Astrocyte (in vitro differentiated cells and primary cell): ENCODE measurements around the gene ZNF606. TPM values are rescaled to one million over a fixed set of nuclear protein-coding genes. Genes with fewer than 3 reads are reported as not detected.

Experiments
- DNase-seq: peaks from one replicate; pipeline ENCODE4 v3.0.0-alpha.2; 2010; ENCODE audit warnings: low read depth
- FAIRE-seq: peaks from 2 replicates; lab custom pipeline; 2011; peaks lifted over from hg19 to GRCh38; lab: Jason Lieb, UNC
- H2AFZ ChIP-seq: 2 replicates; pipeline ENCODE4 v1.6.0; 2012; ENCODE audit warnings: low read depth, low read length, inconsistent platforms
- H3K27ac ChIP-seq: 2 replicates; pipeline ENCODE4 v1.5.1; 2011; ENCODE audit warnings: low read depth, low read length, inconsistent platforms
- H3K27me3 ChIP-seq: 2 replicates; pipeline ENCODE4 v1.6.0; 2011; ENCODE audit warnings: low read length, inconsistent platforms; ENCODE audit not compliant: insufficient read depth
- H3K36me3 ChIP-seq: 2 replicates; pipeline ENCODE4 v1.5.1; 2011; ENCODE audit warnings: low read length, inconsistent platforms; ENCODE audit not compliant: insufficient read depth
- H3K4me1 ChIP-seq: 2 replicates; pipeline ENCODE4 v1.5.1; 2011; ENCODE audit warnings: low read length, inconsistent platforms; ENCODE audit not compliant: insufficient read depth
- H3K4me2 ChIP-seq: 2 replicates; pipeline ENCODE4 v1.6.0; 2012; ENCODE audit warnings: low read length, inconsistent platforms
- H3K4me3 ChIP-seq: 2 replicates; pipeline ENCODE4 v1.5.1; 2011; ENCODE audit warnings: low read depth, mild to moderate bottlenecking, low read length, inconsistent platforms; ENCODE audit not compliant: insufficient read depth
- H3K79me2 ChIP-seq: 2 replicates; pipeline ENCODE4 v1.6.0; 2012; ENCODE audit warnings: mild to moderate bottlenecking, low read length, inconsistent platforms; ENCODE audit not compliant: insufficient read depth
- H3K9ac ChIP-seq: 2 replicates; pipeline ENCODE4 v1.6.0; 2012; ENCODE audit warnings: mild to moderate bottlenecking, low read length, inconsistent platforms
- H3K9me3 ChIP-seq: 2 replicates; pipeline ENCODE4 v1.5.1; 2012; ENCODE audit warnings: low read depth, mild to moderate bottlenecking, low read length, inconsistent platforms; ENCODE audit not compliant: insufficient read depth
- H4K20me1 ChIP-seq: 2 replicates; pipeline ENCODE4 v1.6.0; 2012; ENCODE audit warnings: low read length, inconsistent platforms; ENCODE audit not compliant: insufficient read depth
- H3K27ac Mint-ChIP-seq: one replicate; pipeline ENCODE4 v1.8.0; 2021; ENCODE audit warnings: mild to moderate bottlenecking, mixed read lengths; ENCODE audit not compliant: unreplicated experiment
- H3K27me3 Mint-ChIP-seq: one replicate; pipeline ENCODE4 v1.8.0; 2021; ENCODE audit warnings: low read depth, mixed read lengths; ENCODE audit not compliant: unreplicated experiment
- H3K36me3 Mint-ChIP-seq: one replicate; pipeline ENCODE4 v1.8.0; 2021; ENCODE audit warnings: low read depth, mixed read lengths; ENCODE audit not compliant: unreplicated experiment
- H3K4me1 Mint-ChIP-seq: one replicate; pipeline ENCODE4 v1.8.0; 2021; ENCODE audit warnings: low read depth, mixed read lengths; ENCODE audit not compliant: unreplicated experiment
- H3K4me3 Mint-ChIP-seq: one replicate; pipeline ENCODE4 v1.8.0; 2021; ENCODE audit warnings: mild to moderate bottlenecking, moderate library complexity, mixed read lengths; ENCODE audit not compliant: unreplicated experiment
- H3K9me3 Mint-ChIP-seq: one replicate; pipeline ENCODE4 v1.8.0; 2021; ENCODE audit warnings: mild to moderate bottlenecking, mixed read lengths; ENCODE audit not compliant: unreplicated experiment
- CTCF ChIP-seq: IDR thresholded peaks from 2 replicates; pipeline ENCODE4 v1.5.1; 2011; ENCODE audit warnings: low read depth, mild to moderate bottlenecking, inconsistent platforms, low read length, moderate library complexity; ENCODE audit not compliant: insufficient read depth
- EZH2 ChIP-seq: IDR thresholded peaks from 2 replicates; pipeline ENCODE4 v1.6.1; 2012; ENCODE audit warnings: mild to moderate bottlenecking, low read length, inconsistent platforms; ENCODE audit not compliant: insufficient read depth
- total RNA-seq: library from RNA; stranded (reverse); gene quantifications from 2 replicates; pipeline ENCODE4 v1.2.1, GENCODE V29; 2021

Gene ZNF606
- total RNA-seq, 1 donor from 2014 or later, result 13.5 TPM

GRCh38 chr19:57949702-57950101 is 52.9 kb downstream of the ZNF606 start:
- TF ChIP-seq EZH2 (no peak), CTCF (no peak)
- Histone ChIP-seq H2AFZ (no peak overlapping the region), H3K4me2 (no peak overlapping the region), H3K9me3 (peaks cover 17% of the 10 kb centered on the region), H3K27me3 (no peaks in the 10 kb centered on the region), H4K20me1 (peaks cover 8% of the 10 kb centered on the region), H3K4me3 (no peak overlapping the region), H3K4me1 (peaks cover 6% of the 10 kb centered on the region), H3K27ac (no peak overlapping the region), H3K79me2 (peaks cover 25% of the 10 kb centered on the region), H3K9ac (no peak overlapping the region), H3K36me3 (no peaks in the 10 kb centered on the region)
- H3K4me1 Mint-ChIP-seq, result peaks cover 9% of the 10 kb centered on the region
- peaks cover 8% of the 10 kb centered on the region for H3K36me3 Mint-ChIP-seq
- H3K27ac Mint-ChIP-seq, result no peak overlapping the region
- no peaks in the 10 kb centered on the region for H3K27me3 Mint-ChIP-seq
- no peak for FAIRE-seq
- no peak for DNase-seq
- H3K9me3 Mint-ChIP-seq, result peaks cover 22% of the 10 kb centered on the region
- no peak overlapping the region for H3K4me3 Mint-ChIP-seq

GRCh38 chr19:57949296-57949695 is 53.3 kb downstream of the ZNF606 start:
- no peaks in the 10 kb centered on the region for H3K27me3 Mint-ChIP-seq
- H3K36me3 Mint-ChIP-seq, result peaks cover 12% of the 10 kb centered on the region
- Histone ChIP-seq H3K36me3 (no peaks in the 10 kb centered on the region), H3K4me2 (no peak overlapping the region), H3K9me3 (peaks cover 18% of the 10 kb centered on the region), H3K27me3 (no peaks in the 10 kb centered on the region), H3K9ac (no peak overlapping the region), H3K79me2 (peaks cover 29% of the 10 kb centered on the region), H4K20me1 (peaks cover 8% of the 10 kb centered on the region), H3K4me3 (no peak overlapping the region), H3K4me1 (peaks cover 6% of the 10 kb centered on the region), H3K27ac (no peak overlapping the region), H2AFZ (no peak overlapping the region)
- FAIRE-seq (no peak), DNase-seq (no peak)
- no peak for TF ChIP-seq EZH2
- TF ChIP-seq CTCF, result no peak
- peaks cover 23% of the 10 kb centered on the region for H3K9me3 Mint-ChIP-seq
- peaks cover 9% of the 10 kb centered on the region for H3K4me1 Mint-ChIP-seq
- H3K4me3 Mint-ChIP-seq, result no peak overlapping the region
- H3K27ac Mint-ChIP-seq, result no peak overlapping the region

- peak; percentile 93 for DNase-seq
- Histone ChIP-seq H3K9me3 (peaks cover 31% of the 10 kb centered on the region), H3K36me3 (peaks cover 4% of the 10 kb centered on the region), H3K9ac (peak within 1 kb of the TSS; percentile 87), H3K27me3 (no peaks in the 10 kb centered on the region), H3K79me2 (peaks cover 45% of the 10 kb centered on the region), H3K4me1 (peaks cover 6% of the 10 kb centered on the region), H3K4me3 (peak within 1 kb of the TSS; percentile 80), H2AFZ (peak within 1 kb of the TSS; percentile 91), H3K4me2 (peak within 1 kb of the TSS; percentile 96), H4K20me1 (peaks cover 8% of the 10 kb centered on the region), H3K27ac (peak within 1 kb of the TSS; percentile 48)
- TF ChIP-seq CTCF (peak; percentile 52), EZH2 (no peak)
- no peaks in the 10 kb centered on the region for H3K27me3 Mint-ChIP-seq
- peak within 1 kb of the TSS; percentile 96 for H3K4me3 Mint-ChIP-seq
- peak; percentile 9 for FAIRE-seq
- H3K27ac Mint-ChIP-seq, result peak within 1 kb of the TSS; percentile 77
- H3K9me3 Mint-ChIP-seq, result peaks cover 34% of the 10 kb centered on the region
- peaks cover 28% of the 10 kb centered on the region for H3K36me3 Mint-ChIP-seq
- H3K4me1 Mint-ChIP-seq, result peaks cover 9% of the 10 kb centered on the region
Observed at GRCh38 chr19:57947419-57948134, 55.0 kb downstream of the ZNF606 start, which contains the start of gene ZNF256. Gene ZNF256 (minus strand): TSS chr19:57947706. CDS start chr19:57947474, 232 bp downstream.
